Ishikawa (cell line): ENCODE results near the gene SEPTIN5.
A peak's percentile ranks its signal among the peaks of the same experiment; 100 is the strongest.

Experiments used
- CEBPB ChIP-seq: IDR thresholded peaks from 2 replicates; pipeline ENCODE4 v1.6.1; 2012
- CREB1 ChIP-seq: IDR thresholded peaks from 2 replicates; pipeline ENCODE4 v1.6.1; 2012; ENCODE audit warnings: low read depth
- EGR1 ChIP-seq: IDR thresholded peaks from 2 replicates; pipeline ENCODE4 v1.6.1; 2012
- EP300 ChIP-seq: IDR thresholded peaks from 2 replicates; pipeline ENCODE4 v1.6.1; 2012; ENCODE audit warnings: borderline replicate concordance
- FOXM1 ChIP-seq: IDR thresholded peaks from 2 replicates; pipeline ENCODE4 v1.6.1; 2012; ENCODE audit warnings: low read depth, borderline replicate concordance
- NFIC ChIP-seq: IDR thresholded peaks from 2 replicates; pipeline ENCODE4 v1.6.1; 2012
- RAD21 ChIP-seq: IDR thresholded peaks from 2 replicates; pipeline ENCODE4 v1.6.1; 2012; ENCODE audit warnings: low read depth
- TAF1 ChIP-seq: IDR thresholded peaks from 2 replicates; pipeline ENCODE4 v1.6.1; 2012; ENCODE audit warnings: low read depth, mild to moderate bottlenecking
- TCF12 ChIP-seq: IDR thresholded peaks from 2 replicates; pipeline ENCODE4 v1.6.1; 2012; ENCODE audit warnings: low read depth
- TEAD4 ChIP-seq: IDR thresholded peaks from 2 replicates; pipeline ENCODE4 v1.6.1; 2012
- YY1 ChIP-seq: IDR thresholded peaks from 2 replicates; pipeline ENCODE4 v1.6.1; 2012; ENCODE audit warnings: low read depth
- ZBTB7A ChIP-seq: IDR thresholded peaks from 2 replicates; pipeline ENCODE4 v1.6.1; 2012; ENCODE audit warnings: low read depth
- TF ChIP-seq, protein P1 (sequence below): IDR thresholded peaks from 2 replicates; pipeline ENCODE4 v1.6.1; 2012
- TF ChIP-seq, protein P2 (sequence below): IDR thresholded peaks from 2 replicates; pipeline ENCODE4 v1.6.1; 2012
- TF ChIP-seq, protein P3 (sequence below): IDR thresholded peaks from 2 replicates; pipeline ENCODE4 v1.6.1; 2012; ENCODE audit warnings: low read depth, mild to moderate bottlenecking

The SEPTIN5 gene

DNA sequence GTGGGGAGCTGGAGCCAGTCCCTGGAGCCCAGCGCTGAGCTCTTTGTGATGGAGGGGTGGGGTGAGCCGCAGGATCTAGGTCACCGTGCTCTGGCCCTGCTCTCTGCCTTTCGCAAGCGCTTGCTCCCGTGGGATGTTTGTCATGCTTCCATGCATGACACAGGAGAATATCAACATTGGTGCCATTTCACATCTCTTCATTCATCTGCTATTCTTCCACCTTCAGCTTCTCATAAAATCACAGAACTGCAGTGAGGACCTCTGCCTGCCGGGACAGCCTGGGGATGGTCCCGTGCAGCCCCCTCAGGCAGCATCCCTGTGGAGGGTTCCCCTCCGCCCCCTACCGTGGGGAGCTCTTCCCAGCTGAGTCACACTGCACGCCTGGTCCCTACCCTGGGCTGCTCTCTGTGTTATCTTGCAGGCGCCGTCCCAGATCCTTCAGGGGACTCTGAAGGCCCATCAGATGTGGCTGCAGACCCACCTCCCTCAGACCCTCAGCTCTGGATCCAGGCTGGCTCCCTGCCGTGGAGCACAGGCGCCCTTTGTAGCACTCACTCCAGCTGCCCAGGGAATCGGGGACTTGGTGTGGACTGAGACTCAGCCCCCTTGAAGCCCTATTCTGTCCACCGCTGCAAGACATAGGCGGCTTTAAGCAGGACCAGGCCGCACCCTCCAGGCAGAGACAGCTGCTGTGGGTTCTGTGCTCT is 5.1 kb upstream of the SEPTIN5 start:
- TF ChIP-seq NFIC: no peak
- TF ChIP-seq TEAD4: no peak
- no peak for TF ChIP-seq TAF1
- no peak for TF ChIP-seq TCF12
- TF ChIP-seq EGR1: no peak
- TF ChIP-seq CEBPB: no peak
- TF ChIP-seq, protein P1, sequence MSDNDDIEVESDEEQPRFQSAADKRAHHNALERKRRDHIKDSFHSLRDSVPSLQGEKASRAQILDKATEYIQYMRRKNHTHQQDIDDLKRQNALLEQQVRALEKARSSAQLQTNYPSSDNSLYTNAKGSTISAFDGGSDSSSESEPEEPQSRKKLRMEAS: no peak
- TF ChIP-seq RAD21: no peak
- TF ChIP-seq FOXM1: no peak
- no peak for TF ChIP-seq EP300

DNA sequence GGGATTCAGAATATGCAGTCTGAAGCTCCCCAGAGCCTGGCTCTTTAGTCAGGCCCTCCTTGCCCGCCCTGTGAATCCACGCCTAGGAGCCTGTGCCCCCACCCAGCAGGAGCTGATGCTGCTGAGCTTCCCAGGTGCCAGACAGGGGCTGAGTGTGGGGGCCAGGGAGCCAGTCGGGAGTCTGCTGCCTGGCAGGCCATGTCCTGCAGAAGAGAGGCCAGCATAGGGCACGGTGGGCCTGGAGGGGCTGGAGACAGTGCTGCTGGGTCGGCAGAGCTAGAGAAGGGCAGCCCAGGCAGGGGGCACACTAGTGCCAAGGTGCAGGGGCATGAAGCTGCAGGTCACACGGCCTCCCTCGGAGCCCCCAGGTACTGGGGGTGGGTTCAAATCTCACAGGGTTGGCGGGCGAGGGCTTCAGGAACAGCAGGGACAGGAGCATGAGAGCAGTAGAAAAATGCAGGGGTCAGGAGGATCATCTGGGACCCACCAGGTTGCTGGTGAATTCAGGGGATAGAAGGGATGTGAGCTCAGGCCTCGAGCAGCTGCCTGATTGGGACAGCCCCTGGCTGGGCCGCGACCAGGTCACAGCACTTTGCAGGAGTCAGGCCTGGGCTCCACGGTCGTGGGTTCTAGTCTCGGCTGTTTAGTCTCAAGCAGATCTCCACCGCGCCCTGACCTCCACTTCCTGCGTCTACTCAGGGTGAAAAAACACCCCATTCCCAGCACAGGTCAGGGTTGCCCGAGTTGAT is 4.1 kb upstream of the SEPTIN5 start:
- TF ChIP-seq RAD21 (no peak), EP300 (no peak), YY1 (no peak), TEAD4 (no peak), TCF12 (no peak), NFIC (no peak), CREB1 (no peak), ZBTB7A (no peak)
- TF ChIP-seq, protein P2, sequence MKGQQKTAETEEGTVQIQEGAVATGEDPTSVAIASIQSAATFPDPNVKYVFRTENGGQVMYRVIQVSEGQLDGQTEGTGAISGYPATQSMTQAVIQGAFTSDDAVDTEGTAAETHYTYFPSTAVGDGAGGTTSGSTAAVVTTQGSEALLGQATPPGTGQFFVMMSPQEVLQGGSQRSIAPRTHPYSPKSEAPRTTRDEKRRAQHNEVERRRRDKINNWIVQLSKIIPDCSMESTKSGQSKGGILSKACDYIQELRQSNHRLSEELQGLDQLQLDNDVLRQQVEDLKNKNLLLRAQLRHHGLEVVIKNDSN: no peak
- TF ChIP-seq, protein P3, sequence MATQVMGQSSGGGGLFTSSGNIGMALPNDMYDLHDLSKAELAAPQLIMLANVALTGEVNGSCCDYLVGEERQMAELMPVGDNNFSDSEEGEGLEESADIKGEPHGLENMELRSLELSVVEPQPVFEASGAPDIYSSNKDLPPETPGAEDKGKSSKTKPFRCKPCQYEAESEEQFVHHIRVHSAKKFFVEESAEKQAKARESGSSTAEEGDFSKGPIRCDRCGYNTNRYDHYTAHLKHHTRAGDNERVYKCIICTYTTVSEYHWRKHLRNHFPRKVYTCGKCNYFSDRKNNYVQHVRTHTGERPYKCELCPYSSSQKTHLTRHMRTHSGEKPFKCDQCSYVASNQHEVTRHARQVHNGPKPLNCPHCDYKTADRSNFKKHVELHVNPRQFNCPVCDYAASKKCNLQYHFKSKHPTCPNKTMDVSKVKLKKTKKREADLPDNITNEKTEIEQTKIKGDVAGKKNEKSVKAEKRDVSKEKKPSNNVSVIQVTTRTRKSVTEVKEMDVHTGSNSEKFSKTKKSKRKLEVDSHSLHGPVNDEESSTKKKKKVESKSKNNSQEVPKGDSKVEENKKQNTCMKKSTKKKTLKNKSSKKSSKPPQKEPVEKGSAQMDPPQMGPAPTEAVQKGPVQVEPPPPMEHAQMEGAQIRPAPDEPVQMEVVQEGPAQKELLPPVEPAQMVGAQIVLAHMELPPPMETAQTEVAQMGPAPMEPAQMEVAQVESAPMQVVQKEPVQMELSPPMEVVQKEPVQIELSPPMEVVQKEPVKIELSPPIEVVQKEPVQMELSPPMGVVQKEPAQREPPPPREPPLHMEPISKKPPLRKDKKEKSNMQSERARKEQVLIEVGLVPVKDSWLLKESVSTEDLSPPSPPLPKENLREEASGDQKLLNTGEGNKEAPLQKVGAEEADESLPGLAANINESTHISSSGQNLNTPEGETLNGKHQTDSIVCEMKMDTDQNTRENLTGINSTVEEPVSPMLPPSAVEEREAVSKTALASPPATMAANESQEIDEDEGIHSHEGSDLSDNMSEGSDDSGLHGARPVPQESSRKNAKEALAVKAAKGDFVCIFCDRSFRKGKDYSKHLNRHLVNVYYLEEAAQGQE: no peak

DNA sequence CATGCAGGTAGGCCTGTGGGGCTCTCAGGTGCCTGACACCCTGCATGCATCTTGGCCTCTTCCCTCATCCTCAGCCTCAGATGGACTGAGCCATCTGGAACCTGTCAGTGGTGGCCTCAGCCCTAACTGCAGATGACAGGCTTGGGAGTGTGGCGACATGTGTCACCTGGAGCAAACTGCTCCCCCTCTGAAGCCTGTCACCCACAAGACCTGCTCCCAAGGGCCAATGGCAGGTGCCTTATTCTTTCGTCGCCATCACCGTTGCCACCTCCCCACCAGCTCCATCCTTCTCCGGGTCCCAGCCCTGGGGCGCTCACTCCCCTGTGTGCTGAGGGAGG is 3.6 kb upstream of the SEPTIN5 start:
- no peak for TF ChIP-seq TEAD4

DNA sequence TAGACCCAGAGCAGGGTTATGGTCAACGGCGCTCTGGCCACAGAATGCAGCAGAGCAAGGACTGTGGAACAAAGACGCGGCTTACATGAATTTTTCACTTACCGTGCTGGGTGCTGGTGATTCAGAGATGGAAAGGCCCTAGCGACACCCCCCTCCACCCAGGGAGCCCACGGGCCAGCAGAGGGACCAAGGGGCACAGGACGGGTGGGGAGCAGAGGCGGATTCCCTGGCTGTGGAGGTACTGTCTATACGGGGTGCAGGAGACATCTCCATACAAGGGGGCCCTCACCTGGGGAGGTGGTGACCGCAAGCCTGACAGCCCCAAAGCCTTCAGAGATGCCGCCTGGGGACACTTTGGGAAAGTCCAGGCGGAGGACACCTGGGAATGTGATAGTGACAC is 1.1 kb upstream of the SEPTIN5 start:
- no peak for TF ChIP-seq RAD21

DNA sequence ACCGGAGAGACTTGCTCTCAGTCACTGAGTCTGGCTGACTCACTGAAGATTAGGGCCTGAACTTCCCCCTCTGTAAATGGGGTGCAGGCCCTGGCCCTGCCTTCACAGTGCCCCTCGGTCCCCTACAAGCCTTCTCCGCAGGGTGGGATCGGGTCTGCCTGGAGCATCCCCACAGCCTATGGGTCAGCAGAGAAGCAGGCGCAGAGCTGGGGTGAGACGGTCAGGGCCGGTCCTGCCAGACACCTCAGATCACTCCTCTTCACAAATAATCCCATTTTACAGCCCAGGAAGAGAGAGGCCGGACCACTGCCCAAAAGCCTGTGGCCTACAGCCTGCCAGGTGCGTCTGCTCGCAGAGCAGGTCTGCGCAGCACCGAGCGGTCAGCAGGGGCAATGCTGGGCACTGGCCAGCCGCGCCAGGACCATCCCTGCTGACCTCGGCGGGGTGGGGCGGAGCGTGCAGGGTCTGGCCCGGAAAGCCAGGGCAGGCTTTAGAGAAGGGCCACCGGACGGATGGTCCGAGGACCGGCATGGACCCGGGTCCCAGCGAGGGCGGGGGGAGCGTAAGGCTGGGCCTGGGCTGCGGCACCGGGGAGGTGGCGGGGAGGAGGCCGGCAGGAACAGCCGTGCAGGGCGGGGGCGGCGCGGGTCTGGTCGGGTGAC is 522 bp upstream of the SEPTIN5 start:
- TF ChIP-seq, protein P1: no peak; the same call in 1 of the 2 replicates
- TF ChIP-seq TAF1: 0 out of 2 replicates have a peak, but pooled peaks have one; percentile 32

DNA sequence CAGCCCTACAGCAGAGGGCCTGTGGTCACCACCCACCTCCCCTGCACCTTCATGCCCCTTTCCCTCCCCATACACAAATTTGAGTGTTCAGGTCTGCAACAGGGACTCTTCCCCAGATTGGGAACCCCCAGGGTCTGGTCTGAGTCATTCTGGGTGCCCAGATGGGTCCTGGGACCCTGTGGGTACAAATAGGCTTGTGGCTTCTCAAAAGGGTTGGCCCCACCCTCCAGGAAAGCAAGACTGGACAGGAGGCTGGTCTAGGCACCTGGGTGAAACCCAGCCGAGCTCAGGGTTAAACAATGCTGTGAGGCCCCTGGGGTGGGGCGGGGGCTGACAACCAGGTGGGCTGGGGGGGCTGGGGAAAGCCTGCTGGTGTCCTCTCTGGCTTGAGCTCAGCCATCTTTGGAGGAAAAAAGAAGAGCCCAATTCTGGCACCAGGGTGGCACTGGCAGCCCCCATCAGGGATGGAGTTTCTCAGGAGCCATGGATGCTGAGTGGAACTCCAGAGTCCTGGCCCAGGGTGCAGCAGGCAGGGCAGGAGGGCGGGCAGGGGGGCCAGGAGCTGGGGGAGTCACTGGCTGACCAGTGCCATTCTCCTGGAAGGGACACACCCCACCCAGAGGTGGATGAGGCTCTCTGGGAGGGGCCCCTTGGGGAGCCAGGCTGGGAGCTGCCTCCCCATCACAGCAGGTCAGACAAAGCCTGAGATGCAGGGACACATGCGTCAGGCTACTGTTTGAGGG is 1.1 kb downstream of the SEPTIN5 start:
- TF ChIP-seq CREB1 (no peak), FOXM1 (no peak)
- TF ChIP-seq, protein P1: no peak
- TF ChIP-seq, protein P3: no peak
